Thoracic aorta (tissue), 2 donors: Measurements from ENCODE around the gene CFAP251. TPM values are rescaled to one million over a fixed set of nuclear protein-coding genes. Genes with fewer than 3 reads are reported as not detected.
"Not testable (repeated sequence)": the region's sequence is repeated elsewhere in the genome, so short reads cannot be mapped to it uniquely, and the experiment has no call there.

Source experiments
- ATAC-seq: fragments of 150-250 bp; one replicate; pipeline ENCODE4 v1.8.0; 2017; ENCODE audit warnings: low read depth; ENCODE audit not compliant: insufficient number of reproducible peaks, low FRiP score
- DNase-seq: peaks from one replicate; pipeline ENCODE4 v3.0.0-alpha.2; 2020; ENCODE audit warnings: low spot score
- H3K27ac ChIP-seq, 2 donors: fragments of 200-600 bp; sonication (generic); 1 replicate in 1 of 2; 2 replicates in 1 of 2; pipeline ENCODE4 v1.5.1; 2016; ENCODE audit warnings: mild to moderate bottlenecking in 2 of 2, moderate library complexity in 2 of 2
- H3K27me3 ChIP-seq: fragments of 200-600 bp; sonication (generic); replicated peaks from 2 replicates; pipeline ENCODE4 v1.6.0; 2016; ENCODE audit warnings: mild to moderate bottlenecking; ENCODE audit not compliant: insufficient read depth
- H3K36me3 ChIP-seq: fragments of 200-600 bp; sonication (generic); one replicate; pipeline ENCODE4 v1.5.1; 2016
- H3K4me1 ChIP-seq, 2 donors: fragments of 200-600 bp; sonication (generic); 1 replicate in 1 of 2; 2 replicates in 1 of 2; pipeline versions ENCODE4 v1.5.1 to v1.6.0; 2016; ENCODE audit warnings: low read depth in 2 of 2, mild to moderate bottlenecking in 1 of 2; ENCODE audit not compliant: control insufficient read depth in 1 of 2
- H3K4me3 ChIP-seq: fragments of 200-600 bp; sonication (generic); 2 replicates; pipeline ENCODE4 v1.5.1; 2016; ENCODE audit warnings: mild to moderate bottlenecking
- H3K9me3 ChIP-seq: fragments of 200-600 bp; sonication (generic); 2 replicates; pipeline ENCODE4 v1.5.1; 2016
- CTCF ChIP-seq: fragments of 200-600 bp; sonication (generic); IDR thresholded peaks from one replicate; pipeline ENCODE4 v1.5.1; 2019; ENCODE audit warnings: antibody characterized with exemption
- total RNA-seq, 2 donors: library from RNA; depleted of rRNA; stranded (reverse); fragments of >200 nt; gene quantifications; one replicate each; pipeline versions ENCODE4 v1.1.0 to v1.2.3, GENCODE V29; 2016

Gene CFAP251
- total RNA-seq, 2 donors from 2014 or later = 3.4 to 6.9 TPM

- H3K27ac ChIP-seq = no peak overlapping the region
- no peaks in the 10 kb centered on the region for H3K4me1 ChIP-seq
- H3K4me3 ChIP-seq = no peak overlapping the region
- H3K36me3 ChIP-seq = no peaks in the 10 kb centered on the region
- DNase-seq (no peak), ATAC-seq (no peak)
- no peaks in the 10 kb centered on the region for H3K9me3 ChIP-seq
- TF ChIP-seq CTCF = no peak
- no peaks in the 10 kb centered on the region for H3K27me3 ChIP-seq
Measured at GRCh38 chr12:121874071-121874470, 44.3 kb upstream of the CFAP251 start.

GRCh38 chr12:121875582-121875981, 42.8 kb upstream of the CFAP251 start:
- Histone ChIP-seq H3K4me3 (no peak overlapping the region), H3K9me3 (no peaks in the 10 kb centered on the region), H3K36me3 (no peaks in the 10 kb centered on the region), H3K4me1 (no peaks in the 10 kb centered on the region), H3K27ac (no peak overlapping the region), H3K27me3 (no peaks in the 10 kb centered on the region)
- no peak for TF ChIP-seq CTCF
- DNase-seq = no peak
- ATAC-seq = no peak

GRCh38 chr12:121876080-121876447, 42.3 kb upstream of the CFAP251 start:
- H3K27me3 ChIP-seq, H3K4me1 ChIP-seq, H3K36me3 ChIP-seq, DNase-seq, H3K27ac ChIP-seq, H3K4me3 ChIP-seq, ATAC-seq, H3K9me3 ChIP-seq: not testable (repeated sequence)

GRCh38 chr12:121883315-121883660, 35.1 kb upstream of the CFAP251 start:
- H3K9me3 ChIP-seq = no peaks in the 10 kb centered on the region
- ATAC-seq (no peak), DNase-seq (no peak)
- no peak overlapping the region for H3K27ac ChIP-seq
- H3K4me3 ChIP-seq = no peak overlapping the region
- H3K4me1 ChIP-seq = peaks cover 3 to 4% of the 10 kb centered on the region in 2 donors
- no peaks in the 10 kb centered on the region for H3K36me3 ChIP-seq
- H3K27me3 ChIP-seq = no peaks in the 10 kb centered on the region
- TF ChIP-seq CTCF = no peak

- H3K36me3 ChIP-seq, DNase-seq, ATAC-seq, H3K27me3 ChIP-seq, H3K27ac ChIP-seq, H3K9me3 ChIP-seq, H3K4me3 ChIP-seq: not testable (repeated sequence)
- peaks cover 10 to 15% of the 10 kb centered on the region in 2 donors for H3K4me1 ChIP-seq
Measured at GRCh38 chr12:121885129-121885528, 33.3 kb upstream of the CFAP251 start.

GRCh38 chr12:121888083-121888477, 30.3 kb upstream of the CFAP251 start:
- ATAC-seq = no peak
- no peak for TF ChIP-seq CTCF
- Histone ChIP-seq H3K4me1 (peaks cover 18 to 27% of the 10 kb centered on the region in 2 donors), H3K4me3 (peak overlapping the region; percentile 89), H3K9me3 (no peaks in the 10 kb centered on the region), H3K27me3 (no peaks in the 10 kb centered on the region), H3K36me3 (no peaks in the 10 kb centered on the region), H3K27ac (peak overlapping the region in 1 of 2 donors; percentile 96)
- no peak for DNase-seq
